Pancreas (tissue), 10 donors: Measurements from ENCODE around the gene B9D2. TPM values are rescaled to one million over a fixed set of nuclear protein-coding genes. Genes with fewer than 3 reads are reported as not detected.

Source experiments
- ATAC-seq, 4 donors: fragments of 200-7000 bp; cut with Tn5 transposase; one replicate each; pipeline versions ENCODE4 v1.8.0 to v1.9.1; 2020; ENCODE audit warnings: mild to moderate bottlenecking in 4 of 4, moderate library complexity in 4 of 4
- DNase-seq, 6 donors: peaks; one replicate each; pipeline ENCODE4 v3.0.0-alpha.2; 2020
- FAIRE-seq: peaks from 2 replicates; lab custom pipeline; 2012; peaks lifted over from hg19 to GRCh38; lab: Jason Lieb, UNC
- H3K27ac ChIP-seq, 4 donors: fragments of 200-600 bp; sonication (generic); 1 replicate in 3 of 4; 2 replicates in 1 of 4; pipeline versions ENCODE4 v1.5.0 to v1.8.0; 2020
- H3K27me3 ChIP-seq, 4 donors: fragments of 200-600 bp; one replicate each; pipeline ENCODE4 v1.8.0; 2021
- H3K36me3 ChIP-seq, 3 donors: fragments of 200-600 bp; sonication (generic) in 1 of 3; one replicate each; pipeline versions ENCODE4 v1.5.0 to v1.8.0; 2020 to 2021
- H3K4me1 ChIP-seq, 3 donors: fragments of 200-600 bp; one replicate each; pipeline ENCODE4 v1.8.0; 2021
- H3K4me3 ChIP-seq, 4 donors: fragments of 200-600 bp; sonication (generic) in 2 of 4; one replicate each; pipeline versions ENCODE4 v1.5.0 to v1.8.0; 2020 to 2021
- H3K9me3 ChIP-seq, 4 donors: fragments of 200-600 bp; one replicate each; pipeline ENCODE4 v1.8.0; 2021
- CTCF ChIP-seq, 4 donors: fragments of 200-600 bp; sonication (generic) in 3 of 4; IDR thresholded peaks; one replicate each; pipeline versions ENCODE4 v1.5.0 to v1.8.0; 2021; ENCODE audit warnings: antibody characterized with exemption in 4 of 4
- WGBS, 2 donors: extraction: QIAGEN DNeasy Blood & Tissue Kit; methylation state at CpG; one replicate each; pipeline ENCODE4 v1.1.7; 2013; 5-methylcytosine and 5-hydroxymethylcytosine counted together
- intact Hi-C, 3 donors: fragments of 100-400 bp; cut with DNase I; formaldehyde crosslinking; loops; one replicate each; pipeline versions ENCODE4 v1.11.1 to v1.14.2; 2022
- polyA plus RNA-seq, 2 donors: library from polyadenylated mRNA; stranded (reverse); fragments of 200-250 nt; gene quantifications; one replicate each; pipeline ENCODE4 v1.2.3, GENCODE V29; 2013
- total RNA-seq, 6 donors: library from RNA; stranded (reverse); fragmentation: NEBNext Ultra II Directional in 4 of 6; extraction: Animal tissue kit (Norgen Biotek cat#: 25700) in 4 of 6; gene quantifications; one replicate each; pipeline versions ENCODE4 v1.2.1 to v1.2.4, GENCODE V29; 2021 to 2023
- donor health status: healthy with polysubstance abuse.
- donor health status: DM: no; HTN: no; CAD: no; lungs with moderate emphysema.
- donor health status: DM: no; HTN: no; CAD: no.
- donor health status: control.
- donor health status: control.
- donor health status: Bipolar disorder and iron deficiency.
- donor health status: DM: yes; HTN: yes; CAD: no.
- donor health status: DM: no; HTN: no; CAD: no.
- donor health status: DM: no; HTN: no; CAD: no.
- donor health status: DM: yes; HTN: yes; CAD: no.

Gene B9D2
- total and polyA plus RNA-seq, 8 donors, result 1.5 to 7.5 (median 3.1) TPM

DNA sequence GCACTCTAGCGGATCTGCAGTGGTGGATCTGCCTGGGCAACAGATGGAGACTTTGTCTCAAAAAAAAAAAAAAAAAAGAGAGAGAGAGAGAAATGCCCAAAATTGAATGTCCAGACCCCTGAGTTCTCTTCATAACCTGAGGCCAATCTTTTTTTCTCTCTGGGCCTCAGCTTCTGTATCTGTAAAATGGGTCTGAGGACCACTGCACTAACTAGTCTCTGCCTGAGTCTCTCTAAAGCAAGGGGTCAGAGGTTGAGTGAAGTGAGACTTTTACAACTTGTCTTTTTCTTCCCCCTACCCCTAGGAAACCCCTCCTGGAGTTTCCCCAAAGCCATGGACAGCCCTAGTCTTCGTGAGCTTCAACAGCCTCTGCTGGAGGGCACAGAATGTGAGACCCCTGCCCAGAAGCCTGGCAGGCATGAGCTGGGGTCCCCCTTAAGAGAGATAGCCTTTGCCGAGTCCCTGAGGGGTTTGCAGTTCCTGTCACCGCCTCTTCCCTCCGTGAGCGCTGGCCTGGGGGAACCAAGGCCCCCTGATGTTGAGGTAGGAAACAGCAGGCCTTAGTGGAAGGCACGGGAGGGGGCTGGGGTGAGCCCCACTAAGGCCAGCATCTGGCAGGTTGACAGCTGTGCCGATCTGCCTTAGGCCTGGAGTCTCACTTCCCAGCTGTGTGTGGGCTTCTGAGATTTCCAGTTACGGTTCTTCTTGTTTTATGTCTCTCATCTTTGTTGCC, 14.2 kb upstream of the B9D2 start:
- Histone ChIP-seq H3K9me3 (no peaks in the 10 kb centered on the region), H3K4me1 (peaks cover 11 to 13% (median 13%) of the 10 kb centered on the region in 3 donors), H3K27ac (no peak overlapping the region), H3K4me3 (no peak overlapping the region), H3K36me3 (peaks cover 0 to 3% (median 0%) of the 10 kb centered on the region in 3 donors), H3K27me3 (no peaks in the 10 kb centered on the region)
- intact Hi-C loops, result no loop called here
- ATAC-seq, result no peak
- FAIRE-seq, result no peak
- 72 to 78% methylated on average over 9 of the region's 9 CpGs for WGBS, 2 donors
- no peak for TF ChIP-seq CTCF (IDR thresholded peaks at IDR 0.05)
- DNase-seq, result no peak

- ATAC-seq, result peak; percentile 19 to 44 (median 26)
- DNase-seq, result no peak
- H3K4me3 ChIP-seq, result peak overlapping the region in 3 of 4 donors; percentile 45 to 62 (median 49)
- FAIRE-seq, result no peak
- peaks cover 11 to 13% (median 13%) of the 10 kb centered on the region in 3 donors for H3K4me1 ChIP-seq
- no peaks in the 10 kb centered on the region for H3K27me3 ChIP-seq
- H3K27ac ChIP-seq, result peak overlapping the region; percentile 27 to 76 (median 54)
- intact Hi-C loops, result no loop called here
- no peak for TF ChIP-seq CTCF (IDR thresholded peaks at IDR 0.05)
- H3K36me3 ChIP-seq, result no peaks in the 10 kb centered on the region
- 44 to 46% methylated on average over 8 of the region's 8 CpGs for WGBS, 2 donors
- no peaks in the 10 kb centered on the region for H3K9me3 ChIP-seq
These were observed 13.0 kb upstream of the B9D2 start for GRCh38 chr19:41376998-41377365.

GRCh38 chr19:41376241-41376997, 12.5 kb upstream of the B9D2 start, which contains the start of gene TMEM91:
TSS of gene TMEM91 (plus strand) at chr19:41376533. CDS start at chr19:41378310, 1,777 bp downstream.
- H3K4me3 ChIP-seq, result peak within 1 kb of the TSS; percentile 45 to 65 (median 56)
- DNase-seq, result peak in 4 of 6 donors; percentile 36 to 79 (median 48)

DNA sequence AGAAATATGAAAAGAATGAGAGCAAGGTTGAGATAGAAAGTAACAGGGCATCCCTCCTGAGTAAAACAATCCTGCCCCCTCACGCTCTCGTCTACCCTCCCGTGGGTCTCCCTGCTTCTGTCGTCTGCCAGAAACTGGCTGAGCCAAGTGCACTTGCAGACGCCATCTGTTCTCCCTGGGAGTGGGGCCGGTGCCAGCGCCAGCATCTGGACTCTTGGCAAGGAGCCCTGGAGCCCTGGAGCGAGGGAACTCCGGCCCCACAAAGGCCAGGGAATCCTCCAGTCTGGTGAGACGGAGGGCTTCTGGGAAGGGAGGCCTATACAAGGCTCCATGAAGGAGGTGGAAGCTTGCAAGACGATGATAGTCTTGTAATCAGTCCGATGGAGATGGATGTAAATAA, 10.0 kb upstream of the B9D2 start:
- ATAC-seq, result peak; percentile 57 to 83 (median 75)

More at GRCh38 chr19:41376241-41376997, 12.5 kb upstream of the B9D2 start, which contains the start of gene TMEM91:
- WGBS, 2 donors, result 2% methylated on average over 45 to 47 of the region's 47 CpGs
- FAIRE-seq, result no peak
- ATAC-seq, result peak; percentile 62 to 78 (median 65)
- no peaks in the 10 kb centered on the region for H3K36me3 ChIP-seq
- TF ChIP-seq CTCF (IDR thresholded peaks at IDR 0.05), result no peak
- intact Hi-C loops, result no loop called here
- H3K27ac ChIP-seq, result peak within 1 kb of the TSS; percentile 27 to 76 (median 54)
- no peaks in the 10 kb centered on the region for H3K9me3 ChIP-seq
- H3K27me3 ChIP-seq, result no peaks in the 10 kb centered on the region
- peaks cover 11 to 13% (median 13%) of the 10 kb centered on the region in 3 donors for H3K4me1 ChIP-seq

More for the DNA sequence above, 10.0 kb upstream of the B9D2 start:
- peaks cover 11 to 13% (median 13%) of the 10 kb centered on the region in 3 donors for H3K4me1 ChIP-seq
- TF ChIP-seq CTCF (IDR thresholded peaks at IDR 0.05), result no peak
- no peaks in the 10 kb centered on the region for H3K36me3 ChIP-seq
- DNase-seq (peak; percentile 68 to 96 (median 90)), FAIRE-seq (peak; percentile 39)
- H3K27me3 ChIP-seq, result no peaks in the 10 kb centered on the region
- no peak overlapping the region for H3K4me3 ChIP-seq
- H3K9me3 ChIP-seq, result no peaks in the 10 kb centered on the region
- H3K27ac ChIP-seq, result peak overlapping the region in 3 of 4 donors; percentile 22 to 45 (median 37)
- intact Hi-C loops, result no loop called here
- WGBS, 2 donors, result 4 to 8% methylated on average over 12 of the region's 12 CpGs
